Measurements from ENCODE around the gene PCBD1. TPM values are rescaled to one million over a fixed set of nuclear protein-coding genes. Genes with fewer than 3 reads are reported as not detected.

Gene PCBD1
- polyA plus RNA-seq, 4 donors = 67.3 to 178 (median 112) TPM

DNA sequence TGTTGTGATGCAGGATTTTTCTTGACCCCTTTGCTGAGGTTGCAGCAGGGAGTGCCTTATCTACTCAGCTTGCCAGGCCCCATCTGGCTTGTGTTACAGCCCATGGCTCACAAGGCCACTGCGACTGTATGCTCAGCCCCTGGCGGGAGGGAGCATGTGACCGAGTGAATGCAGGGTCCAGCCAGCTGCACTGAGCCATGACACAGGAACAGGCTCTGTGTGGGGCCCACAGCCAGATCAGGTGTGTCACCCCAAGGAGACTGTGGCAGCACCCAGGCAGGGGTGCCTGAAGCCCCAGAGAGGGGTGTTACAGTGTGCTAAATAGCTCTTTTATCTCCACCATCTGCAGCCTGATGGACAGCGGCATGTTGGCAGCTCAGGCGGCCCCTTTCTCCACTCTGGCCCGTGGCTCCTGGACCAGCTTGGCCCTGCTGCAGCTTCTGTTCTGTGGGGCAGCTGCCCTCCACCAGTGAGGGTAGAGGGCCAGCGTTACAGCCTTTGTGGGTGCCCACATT is 2.6 kb upstream of the PCBD1 start:
- H3K36me3 ChIP-seq (ENCODE audit: control insufficient read depth in 3 of 3, insufficient read depth in 2 of 3, low read depth in 1 of 3, low read length in 3 of 3) = peaks cover 0 to 10% (median 0%) of the 10 kb centered on the region in 3 donors
- 54 to 65% (median 55%) methylated on average over 7 of the region's 7 CpGs for WGBS, 3 donors
- FAIRE-seq = no peak
- peaks cover 0 to 34% (median 2%) of the 10 kb centered on the region in 3 donors for H3K4me1 ChIP-seq (ENCODE audit: control insufficient read depth in 3 of 3, insufficient read depth in 2 of 3, low read depth in 1 of 3, low read length in 2 of 3)
- H3K27ac ChIP-seq (ENCODE audit: low read depth in 1 of 3, low read length in 2 of 3) = peak overlapping the region in 1 of 3 donors; percentile 31
- peaks cover 0 to 3% of the 10 kb centered on the region in 2 donors for H3K9me3 ChIP-seq (ENCODE audit: control insufficient read depth in 2 of 2, insufficient read depth in 1 of 2, low read depth in 1 of 2, low read length in 1 of 2)
- peak in 1 of 2 donors; percentile 84 for DNase-seq
- H3K4me3 ChIP-seq (ENCODE audit: low read depth in 1 of 3, low read length in 3 of 3) = no peak overlapping the region
- H3K27me3 ChIP-seq (ENCODE audit: control insufficient read depth in 3 of 3, insufficient read depth in 3 of 3, low read length in 3 of 3) = no peaks in the 10 kb centered on the region

DNA sequence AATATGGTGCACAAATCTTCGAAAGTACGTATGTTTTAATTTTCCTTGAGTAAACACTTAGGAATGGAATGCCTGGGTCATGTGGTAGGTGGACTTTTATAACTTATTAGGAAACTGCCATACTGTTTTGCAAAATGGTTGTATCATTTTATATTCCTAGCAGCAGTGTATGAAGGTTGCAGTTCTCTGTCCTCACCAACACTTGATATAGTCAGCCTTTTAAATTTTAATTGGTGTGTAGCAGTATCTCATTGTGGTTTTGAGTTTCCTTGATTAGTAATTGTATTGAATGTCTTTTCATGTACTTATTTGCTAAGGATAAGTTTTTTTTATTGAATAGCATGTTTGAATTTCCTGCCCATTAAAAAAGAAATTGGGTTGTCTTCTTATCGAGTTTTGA is 926 bp upstream of the PCBD1 start:
- Histone ChIP-seq H3K4me1 (ENCODE audit: control insufficient read depth in 3 of 3, insufficient read depth in 2 of 3, low read depth in 1 of 3, low read length in 2 of 3) (peaks cover 0 to 34% (median 2%) of the 10 kb centered on the region in 3 donors), H3K27ac (ENCODE audit: low read depth in 1 of 3, low read length in 2 of 3) (no peak overlapping the region), H3K4me3 (ENCODE audit: low read depth in 1 of 3, low read length in 3 of 3) (no peak overlapping the region), H3K9me3 (ENCODE audit: control insufficient read depth in 2 of 2, insufficient read depth in 1 of 2, low read depth in 1 of 2, low read length in 1 of 2) (peaks cover 0 to 2% of the 10 kb centered on the region in 2 donors), H3K27me3 (ENCODE audit: control insufficient read depth in 3 of 3, insufficient read depth in 3 of 3, low read length in 3 of 3) (no peaks in the 10 kb centered on the region), H3K36me3 (ENCODE audit: control insufficient read depth in 3 of 3, insufficient read depth in 2 of 3, low read depth in 1 of 3, low read length in 3 of 3) (peaks cover 0 to 21% (median 3%) of the 10 kb centered on the region in 3 donors)
- no peak for DNase-seq
- 77 to 83% (median 79%) methylated on average over 3 of the region's 3 CpGs for WGBS, 3 donors
- FAIRE-seq = no peak

DNA sequence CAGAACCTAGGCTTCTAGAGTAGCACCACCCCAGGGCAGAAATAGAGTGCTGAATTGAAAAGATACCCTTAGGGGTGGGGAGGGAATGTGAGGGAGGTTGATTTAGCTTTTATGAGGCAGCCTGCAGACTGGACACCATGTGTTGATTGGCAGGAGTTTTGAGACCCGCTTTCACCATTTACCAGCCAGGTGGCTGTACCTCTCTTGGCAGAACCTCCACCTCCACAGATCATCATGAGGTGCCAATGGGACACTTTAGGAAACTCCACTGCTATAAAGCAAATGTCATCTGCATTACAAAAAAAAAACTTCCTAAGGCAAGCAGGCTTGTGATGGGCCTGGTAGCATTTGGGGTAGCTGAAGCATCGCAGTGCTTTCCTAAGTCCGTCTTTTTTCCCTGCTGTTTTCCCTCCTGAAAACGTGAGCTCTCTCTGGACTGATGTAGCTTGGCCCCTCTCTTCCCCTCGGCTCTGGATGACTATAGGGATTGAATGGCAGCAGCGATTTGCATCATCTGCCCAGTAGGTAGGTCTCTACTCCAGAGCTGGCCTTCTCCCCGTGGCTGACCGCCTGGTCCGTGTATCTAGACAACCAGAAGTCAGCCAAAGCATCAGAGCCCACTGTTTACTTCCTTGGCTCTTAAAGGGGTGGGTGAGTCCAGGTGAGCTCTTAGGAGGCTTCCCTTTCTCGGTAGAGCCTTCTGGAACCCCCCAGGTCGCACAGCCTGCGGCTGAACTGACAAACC is 1.3 kb downstream of the PCBD1 start:
- 48 to 62% (median 56%) methylated on average over 12 of the region's 12 CpGs for WGBS, 3 donors
- Histone ChIP-seq H3K36me3 (ENCODE audit: control insufficient read depth in 3 of 3, insufficient read depth in 2 of 3, low read depth in 1 of 3, low read length in 3 of 3) (peaks cover 3 to 27% (median 6%) of the 10 kb centered on the region in 3 donors), H3K27ac (ENCODE audit: low read depth in 1 of 3, low read length in 2 of 3) (peak overlapping the region in 2 of 3 donors; percentile 27 to 92), H3K9me3 (ENCODE audit: control insufficient read depth in 2 of 2, insufficient read depth in 1 of 2, low read depth in 1 of 2, low read length in 1 of 2) (no peaks in the 10 kb centered on the region), H3K4me1 (ENCODE audit: control insufficient read depth in 3 of 3, insufficient read depth in 2 of 3, low read depth in 1 of 3, low read length in 2 of 3) (peaks cover 0 to 29% (median 2%) of the 10 kb centered on the region in 3 donors), H3K4me3 (ENCODE audit: low read depth in 1 of 3, low read length in 3 of 3) (peak overlapping the region in 2 of 3 donors; percentile 84 to 87), H3K27me3 (ENCODE audit: control insufficient read depth in 3 of 3, insufficient read depth in 3 of 3, low read length in 3 of 3) (no peaks in the 10 kb centered on the region)
- DNase-seq (no peak), FAIRE-seq (no peak)

DNA sequence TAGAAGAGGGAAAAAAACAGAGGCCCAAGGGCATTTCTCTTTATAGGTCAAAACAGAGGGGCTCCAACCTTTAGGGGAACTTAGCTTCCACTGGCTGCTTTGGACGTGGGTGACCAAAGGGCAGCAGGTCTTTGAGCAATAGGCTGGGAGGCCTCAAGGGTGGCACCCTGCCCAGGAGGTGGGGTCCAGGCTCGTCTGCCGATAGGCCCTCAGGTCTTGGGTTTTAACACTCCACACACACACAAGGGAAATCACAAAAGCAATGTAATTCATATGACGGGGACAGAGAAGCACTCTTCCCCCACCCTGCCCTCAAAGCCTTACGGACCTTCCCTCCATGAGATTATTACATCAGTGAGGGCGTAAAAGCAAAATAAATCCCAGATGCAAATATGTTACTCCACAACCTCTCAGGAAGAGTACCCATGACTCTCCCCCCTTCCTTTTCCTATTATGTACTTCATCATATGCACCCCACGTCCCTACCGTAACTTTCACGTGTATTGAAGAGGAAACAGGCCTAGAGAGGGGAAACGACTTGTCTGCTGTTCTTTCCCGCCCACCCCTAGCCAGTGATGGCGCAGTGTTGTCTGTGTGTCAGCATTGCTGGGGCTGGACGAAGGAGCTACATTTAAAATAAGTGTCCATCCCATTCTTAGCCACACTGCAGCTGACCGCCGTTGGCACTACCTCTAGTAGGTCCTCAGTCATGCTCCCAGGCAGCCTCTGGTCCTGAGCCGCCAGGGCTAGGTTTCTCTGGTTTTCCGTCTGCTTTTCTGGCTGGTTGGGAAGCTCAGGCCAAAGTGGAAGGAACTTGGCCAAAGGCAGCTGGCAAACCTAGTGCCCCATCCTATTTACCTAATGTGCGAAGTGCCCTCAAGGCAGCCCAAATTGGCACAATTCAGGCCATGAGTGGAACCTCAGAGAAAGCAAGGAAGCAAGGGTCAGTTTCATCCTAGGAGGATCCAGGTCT is 2.1 kb downstream of the PCBD1 start:
- Histone ChIP-seq H3K36me3 (ENCODE audit: control insufficient read depth in 3 of 3, insufficient read depth in 2 of 3, low read depth in 1 of 3, low read length in 3 of 3) (peaks cover 3 to 34% (median 6%) of the 10 kb centered on the region in 3 donors), H3K9me3 (ENCODE audit: control insufficient read depth in 2 of 2, insufficient read depth in 1 of 2, low read depth in 1 of 2, low read length in 1 of 2) (no peaks in the 10 kb centered on the region), H3K27me3 (ENCODE audit: control insufficient read depth in 3 of 3, insufficient read depth in 3 of 3, low read length in 3 of 3) (no peaks in the 10 kb centered on the region), H3K27ac (ENCODE audit: low read depth in 1 of 3, low read length in 2 of 3) (no peak overlapping the region), H3K4me1 (ENCODE audit: control insufficient read depth in 3 of 3, insufficient read depth in 2 of 3, low read depth in 1 of 3, low read length in 2 of 3) (peaks cover 0 to 29% (median 2%) of the 10 kb centered on the region in 3 donors), H3K4me3 (ENCODE audit: low read depth in 1 of 3, low read length in 3 of 3) (no peak overlapping the region)
- 80 to 82% (median 80%) methylated on average over 18 of the region's 18 CpGs for WGBS, 3 donors
- DNase-seq = no peak
- FAIRE-seq = no peak

DNA sequence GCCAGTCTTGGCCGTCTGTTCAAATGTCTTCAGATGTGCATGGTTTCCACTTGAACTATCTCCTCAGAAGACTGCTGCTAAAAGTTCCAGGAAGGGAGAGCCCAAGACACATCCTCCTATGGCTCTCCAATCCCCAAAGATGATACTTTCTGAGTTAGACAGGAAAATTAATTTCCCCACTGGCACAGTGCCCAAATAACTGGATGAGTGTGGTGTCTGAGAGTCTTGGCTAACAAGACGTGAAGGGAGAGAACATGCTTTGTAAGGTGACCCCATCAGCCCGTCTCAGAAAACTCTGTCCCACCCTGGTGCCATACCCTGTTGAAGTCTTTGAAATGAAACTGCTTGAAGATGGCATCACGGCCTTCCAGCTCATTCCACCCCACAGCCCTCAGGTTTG is 2.9 kb downstream of the PCBD1 start:
- no peaks in the 10 kb centered on the region for H3K27me3 ChIP-seq (ENCODE audit: control insufficient read depth in 3 of 3, insufficient read depth in 3 of 3, low read length in 3 of 3)
- peaks cover 3 to 35% (median 6%) of the 10 kb centered on the region in 3 donors for H3K36me3 ChIP-seq (ENCODE audit: control insufficient read depth in 3 of 3, insufficient read depth in 2 of 3, low read depth in 1 of 3, low read length in 3 of 3)
- whole genome bisulfite sequencing, 3 donors = 77 to 85% (median 79%) methylated on average over 4 of the region's 4 CpGs
- DNase-seq = no peak
- H3K4me1 ChIP-seq (ENCODE audit: control insufficient read depth in 3 of 3, insufficient read depth in 2 of 3, low read depth in 1 of 3, low read length in 2 of 3) = peaks cover 0 to 21% (median 2%) of the 10 kb centered on the region in 3 donors
- H3K4me3 ChIP-seq (ENCODE audit: low read depth in 1 of 3, low read length in 3 of 3) = no peak overlapping the region
- no peak overlapping the region for H3K27ac ChIP-seq (ENCODE audit: low read depth in 1 of 3, low read length in 2 of 3)
- H3K9me3 ChIP-seq (ENCODE audit: control insufficient read depth in 2 of 2, insufficient read depth in 1 of 2, low read depth in 1 of 2, low read length in 1 of 2) = no peaks in the 10 kb centered on the region
- FAIRE-seq = no peak

DNA sequence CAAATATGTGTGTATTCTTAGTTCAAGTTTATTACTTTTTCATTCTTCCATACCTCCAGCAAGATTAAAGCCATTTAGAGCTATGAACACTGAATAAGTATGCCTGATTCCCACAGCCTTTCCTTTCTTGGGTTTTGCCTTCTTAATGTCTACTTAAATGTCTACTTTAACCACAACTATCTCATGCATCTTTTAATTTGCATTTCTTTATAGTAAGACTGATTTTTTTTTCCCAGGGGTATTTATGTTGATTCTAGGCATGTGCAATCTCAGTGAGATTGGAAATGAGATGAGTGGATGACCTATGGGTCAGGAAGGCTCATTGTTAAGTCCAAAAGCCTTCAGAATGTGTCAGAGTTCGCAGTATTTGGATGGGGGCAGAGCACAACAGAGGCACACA is 3.6 kb downstream of the PCBD1 start:
- Histone ChIP-seq H3K4me3 (ENCODE audit: low read depth in 1 of 3, low read length in 3 of 3) (no peak overlapping the region), H3K9me3 (ENCODE audit: control insufficient read depth in 2 of 2, insufficient read depth in 1 of 2, low read depth in 1 of 2, low read length in 1 of 2) (no peaks in the 10 kb centered on the region), H3K27me3 (ENCODE audit: control insufficient read depth in 3 of 3, insufficient read depth in 3 of 3, low read length in 3 of 3) (no peaks in the 10 kb centered on the region), H3K4me1 (ENCODE audit: control insufficient read depth in 3 of 3, insufficient read depth in 2 of 3, low read depth in 1 of 3, low read length in 2 of 3) (peaks cover 0 to 19% (median 2%) of the 10 kb centered on the region in 3 donors), H3K27ac (ENCODE audit: low read depth in 1 of 3, low read length in 2 of 3) (no peak overlapping the region), H3K36me3 (ENCODE audit: control insufficient read depth in 3 of 3, insufficient read depth in 2 of 3, low read depth in 1 of 3, low read length in 3 of 3) (peaks cover 3 to 35% (median 6%) of the 10 kb centered on the region in 3 donors)
- FAIRE-seq = no peak
- 95 to 100% (median 100%) methylated on average over 1 of the region's 1 CpG for WGBS, 3 donors
- DNase-seq = no peak

DNA sequence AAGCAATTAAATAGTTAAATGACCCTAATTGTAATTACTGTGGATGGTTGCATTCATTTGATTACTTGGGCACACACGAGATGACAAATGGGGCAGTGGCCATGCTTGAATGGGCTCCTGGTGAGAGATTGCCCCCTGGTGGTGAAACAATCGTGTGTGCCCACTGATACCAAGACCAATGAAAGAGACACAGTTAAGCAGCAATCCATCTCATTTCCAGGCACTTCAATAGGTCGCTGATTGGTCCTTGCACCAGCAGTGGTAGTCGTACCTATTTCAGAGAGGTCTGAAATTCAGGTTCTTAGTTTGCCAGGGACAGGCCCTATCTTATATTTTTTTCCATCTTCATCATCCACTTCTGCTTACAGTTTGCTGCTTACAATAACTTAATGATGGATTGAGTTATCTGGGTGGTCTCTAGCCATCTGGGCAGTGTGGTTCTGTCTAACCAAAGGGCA is 8.3 kb downstream of the PCBD1 start:
- no peaks in the 10 kb centered on the region for H3K4me1 ChIP-seq (ENCODE audit: control insufficient read depth in 3 of 3, insufficient read depth in 2 of 3, low read depth in 1 of 3, low read length in 2 of 3)
- DNase-seq = peak; percentile 86 to 88
- no peaks in the 10 kb centered on the region for H3K9me3 ChIP-seq (ENCODE audit: control insufficient read depth in 2 of 2, insufficient read depth in 1 of 2, low read depth in 1 of 2, low read length in 1 of 2)
- H3K27ac ChIP-seq (ENCODE audit: low read depth in 1 of 3, low read length in 2 of 3) = no peak overlapping the region
- FAIRE-seq = no peak
- no peak overlapping the region for H3K4me3 ChIP-seq (ENCODE audit: low read depth in 1 of 3, low read length in 3 of 3)
- H3K27me3 ChIP-seq (ENCODE audit: control insufficient read depth in 3 of 3, insufficient read depth in 3 of 3, low read length in 3 of 3) = no peaks in the 10 kb centered on the region
- 5 to 7% (median 6%) methylated on average over 4 of the region's 4 CpGs for WGBS, 3 donors
- peaks cover 7 to 46% (median 12%) of the 10 kb centered on the region in 3 donors for H3K36me3 ChIP-seq (ENCODE audit: control insufficient read depth in 3 of 3, insufficient read depth in 2 of 3, low read depth in 1 of 3, low read length in 3 of 3)

DNA sequence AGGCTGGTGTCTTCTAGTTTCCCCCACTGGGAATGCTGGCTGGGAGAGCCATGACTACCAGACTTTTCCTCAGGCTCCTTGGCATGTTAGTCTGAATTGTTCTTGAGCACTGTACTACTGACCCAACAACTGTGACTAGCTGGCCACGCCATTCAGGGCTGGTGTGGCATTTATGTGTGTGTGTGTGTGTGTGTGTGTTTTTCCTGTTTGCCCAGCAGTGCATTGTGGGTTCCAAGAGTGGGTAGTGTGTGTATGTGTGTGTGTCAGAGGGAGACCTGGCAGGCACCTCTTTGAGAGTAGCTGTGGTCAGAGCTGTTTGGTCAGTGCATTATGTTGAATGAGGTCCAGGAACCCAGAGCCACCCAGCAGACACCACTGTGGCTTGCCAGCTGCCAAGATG is 9.2 kb downstream of the PCBD1 start:
- Histone ChIP-seq H3K27me3 (ENCODE audit: control insufficient read depth in 3 of 3, insufficient read depth in 3 of 3, low read length in 3 of 3) (no peaks in the 10 kb centered on the region), H3K27ac (ENCODE audit: low read depth in 1 of 3, low read length in 2 of 3) (no peak overlapping the region), H3K4me1 (ENCODE audit: control insufficient read depth in 3 of 3, insufficient read depth in 2 of 3, low read depth in 1 of 3, low read length in 2 of 3) (no peaks in the 10 kb centered on the region), H3K4me3 (ENCODE audit: low read depth in 1 of 3, low read length in 3 of 3) (no peak overlapping the region), H3K36me3 (ENCODE audit: control insufficient read depth in 3 of 3, insufficient read depth in 2 of 3, low read depth in 1 of 3, low read length in 3 of 3) (peaks cover 7 to 48% (median 12%) of the 10 kb centered on the region in 3 donors), H3K9me3 (ENCODE audit: control insufficient read depth in 2 of 2, insufficient read depth in 1 of 2, low read depth in 1 of 2, low read length in 1 of 2) (no peaks in the 10 kb centered on the region)
- no peak for FAIRE-seq
- no peak for DNase-seq
- WGBS, 3 donors = 44 to 95% (median 59%) methylated on average over 1 of the region's 1 CpG

Data from small intestine (tissue), 7 donors.